Activated naive CD8-positive, alpha-beta T cell treated with anti-CD3 and anti-CD28 coated beads, Interleukin-2, amount 10 ng/mL, durations not matched to agents 7 days and 5 days (primary cell): ENCODE measurements around the gene ATXN1. TPM values are rescaled to one million over a fixed set of nuclear protein-coding genes. Genes with fewer than 3 reads are reported as not detected.

Experiments
- ATAC-seq: fragments of 150-1000 bp; cut with Tn5 transposase; one replicate; pipeline ENCODE4 v1.10.0; 2021; ENCODE audit warnings: low read depth, moderate library complexity
- POLR2A ChIA-PET: fragments of 350-600 bp; sonication (Branson Sonifier 250); formaldehyde crosslinking; loops from one replicate; lab custom pipeline; 2021; ENCODE audit warnings: antibody characterized with exemption; lab: Charles Lee
- DNase-seq: peaks from one replicate; pipeline ENCODE4 v3.0.0; 2021
- H3K27ac Mint-ChIP-seq: one replicate; pipeline ENCODE4 v1.8.0; 2022; ENCODE audit warnings: mild to moderate bottlenecking, mixed read lengths
- H3K27me3 Mint-ChIP-seq: one replicate; pipeline ENCODE4 v1.8.0; 2022; ENCODE audit warnings: mild to moderate bottlenecking, moderate library complexity, mixed read lengths
- H3K36me3 Mint-ChIP-seq: one replicate; pipeline ENCODE4 v1.8.0; 2021; ENCODE audit warnings: mild to moderate bottlenecking, mixed read lengths
- H3K4me1 Mint-ChIP-seq: one replicate; pipeline ENCODE4 v1.8.0; 2021; ENCODE audit warnings: mixed read lengths
- H3K4me3 Mint-ChIP-seq: one replicate; pipeline ENCODE4 v1.8.0; 2022; ENCODE audit warnings: mild to moderate bottlenecking, moderate library complexity, mixed read lengths
- H3K9me3 Mint-ChIP-seq: one replicate; pipeline ENCODE4 v1.8.0; 2021; ENCODE audit warnings: mixed read lengths
- total RNA-seq, 2 experiments: library from RNA; stranded (reverse); gene quantifications; one replicate each; pipeline ENCODE4 v1.2.3, GENCODE V29; 2021

The ATXN1 gene
- total RNA-seq, 2 experiments from 2014 or later = 63.6 to 67.2 TPM

GRCh38 chr6:16582446-16583143 is 178.7 kb downstream of the ATXN1 start:
- Mint-ChIP-seq H3K27ac (no peak overlapping the region), H3K4me1 (peaks cover 17% of the 10 kb centered on the region), H3K4me3 (no peak overlapping the region), H3K36me3 (peaks cover 19% of the 10 kb centered on the region), H3K27me3 (no peaks in the 10 kb centered on the region), H3K9me3 (peaks cover 2% of the 10 kb centered on the region)
- ATAC-seq (no peak), DNase-seq (no peak)
- POLR2A ChIA-PET = no interaction called here

GRCh38 chr6:16578695-16579285 is 182.5 kb downstream of the ATXN1 start:
- DNase-seq (no peak), ATAC-seq (no peak)
- no peaks in the 10 kb centered on the region for H3K9me3 Mint-ChIP-seq
- no peak overlapping the region for H3K27ac Mint-ChIP-seq
- H3K36me3 Mint-ChIP-seq = peaks cover 14% of the 10 kb centered on the region
- H3K4me1 Mint-ChIP-seq = peaks cover 15% of the 10 kb centered on the region
- H3K4me3 Mint-ChIP-seq = no peak overlapping the region
- POLR2A ChIA-PET = no interaction called here
- no peaks in the 10 kb centered on the region for H3K27me3 Mint-ChIP-seq

- ATAC-seq = no peak
- no peak for DNase-seq
- Mint-ChIP-seq H3K9me3 (no peaks in the 10 kb centered on the region), H3K27ac (no peak overlapping the region), H3K4me1 (peaks cover 15% of the 10 kb centered on the region), H3K4me3 (no peak overlapping the region), H3K36me3 (peaks cover 18% of the 10 kb centered on the region), H3K27me3 (no peaks in the 10 kb centered on the region)
- POLR2A ChIA-PET = no interaction called here
Measured at GRCh38 chr6:16576451-16577368, 184.6 kb downstream of the ATXN1 start.

GRCh38 chr6:16575655-16576054 is 185.6 kb downstream of the ATXN1 start:
- peaks cover 8% of the 10 kb centered on the region for H3K4me1 Mint-ChIP-seq
- DNase-seq = no peak
- POLR2A ChIA-PET = no interaction called here
- H3K27ac Mint-ChIP-seq = no peak overlapping the region
- H3K4me3 Mint-ChIP-seq = no peak overlapping the region
- H3K27me3 Mint-ChIP-seq = no peaks in the 10 kb centered on the region
- ATAC-seq = no peak
- peaks cover 14% of the 10 kb centered on the region for H3K36me3 Mint-ChIP-seq
- no peaks in the 10 kb centered on the region for H3K9me3 Mint-ChIP-seq

GRCh38 chr6:16572943-16573342 is 188.3 kb downstream of the ATXN1 start:
- peaks cover 8% of the 10 kb centered on the region for H3K36me3 Mint-ChIP-seq
- H3K27me3 Mint-ChIP-seq = no peaks in the 10 kb centered on the region
- no peak overlapping the region for H3K27ac Mint-ChIP-seq
- H3K4me1 Mint-ChIP-seq = peaks cover 18% of the 10 kb centered on the region
- POLR2A ChIA-PET = interaction anchor here (0.6 kb wide), 1 partner anchor 203 kb away, joined by 3 read pairs; no protein-coding TSS in a partner anchor
- H3K4me3 Mint-ChIP-seq = no peak overlapping the region
- DNase-seq (no peak), ATAC-seq (no peak)
- H3K9me3 Mint-ChIP-seq = no peaks in the 10 kb centered on the region

GRCh38 chr6:16572317-16572716 is 188.9 kb downstream of the ATXN1 start:
- POLR2A ChIA-PET = no interaction called here
- H3K4me3 Mint-ChIP-seq = no peak overlapping the region
- DNase-seq (no peak), ATAC-seq (no peak)
- peaks cover 8% of the 10 kb centered on the region for H3K36me3 Mint-ChIP-seq
- peaks cover 18% of the 10 kb centered on the region for H3K4me1 Mint-ChIP-seq
- H3K27me3 Mint-ChIP-seq = no peaks in the 10 kb centered on the region
- H3K9me3 Mint-ChIP-seq = no peaks in the 10 kb centered on the region
- no peak overlapping the region for H3K27ac Mint-ChIP-seq

- DNase-seq (no peak), ATAC-seq (no peak)
- Mint-ChIP-seq H3K9me3 (no peaks in the 10 kb centered on the region), H3K4me1 (peaks cover 18% of the 10 kb centered on the region), H3K27me3 (no peaks in the 10 kb centered on the region), H3K36me3 (peaks cover 8% of the 10 kb centered on the region), H3K4me3 (no peak overlapping the region), H3K27ac (no peak overlapping the region)
- POLR2A ChIA-PET = no interaction called here
Measured at GRCh38 chr6:16570946-16571345, 190.3 kb downstream of the ATXN1 start.

- POLR2A ChIA-PET = no interaction called here
- Mint-ChIP-seq H3K27ac (no peak overlapping the region), H3K4me1 (peaks cover 14% of the 10 kb centered on the region), H3K27me3 (no peaks in the 10 kb centered on the region), H3K4me3 (no peak overlapping the region), H3K36me3 (peaks cover 8% of the 10 kb centered on the region), H3K9me3 (no peaks in the 10 kb centered on the region)
- ATAC-seq (no peak), DNase-seq (no peak)
Measured at GRCh38 chr6:16570221-16570553, 191.1 kb downstream of the ATXN1 start.

- Mint-ChIP-seq H3K27ac (no peak overlapping the region), H3K36me3 (no peaks in the 10 kb centered on the region)
- no peak for DNase-seq
Measured at GRCh38 chr6:16568128-16568527, 193.1 kb downstream of the ATXN1 start.

GRCh38 chr6:16567071-16567470 is 194.2 kb downstream of the ATXN1 start:
- H3K27ac Mint-ChIP-seq = no peak overlapping the region
- H3K4me1 Mint-ChIP-seq = peaks cover 13% of the 10 kb centered on the region
- H3K9me3 Mint-ChIP-seq = no peaks in the 10 kb centered on the region
- H3K4me3 Mint-ChIP-seq = no peak overlapping the region
- no peaks in the 10 kb centered on the region for H3K27me3 Mint-ChIP-seq
- DNase-seq (no peak), ATAC-seq (no peak)
- H3K36me3 Mint-ChIP-seq = no peaks in the 10 kb centered on the region
- POLR2A ChIA-PET = no interaction called here

More at GRCh38 chr6:16568128-16568527, 193.1 kb downstream of the ATXN1 start:
- no peak overlapping the region for H3K4me3 Mint-ChIP-seq
- H3K9me3 Mint-ChIP-seq = no peaks in the 10 kb centered on the region
- no peaks in the 10 kb centered on the region for H3K27me3 Mint-ChIP-seq
- POLR2A ChIA-PET = no interaction called here
- peaks cover 16% of the 10 kb centered on the region for H3K4me1 Mint-ChIP-seq
- ATAC-seq = no peak

- peaks cover 9% of the 10 kb centered on the region for H3K4me1 Mint-ChIP-seq
- H3K36me3 Mint-ChIP-seq = no peaks in the 10 kb centered on the region
- H3K27ac Mint-ChIP-seq = no peak overlapping the region
- H3K4me3 Mint-ChIP-seq = no peak overlapping the region
- POLR2A ChIA-PET = no interaction called here
- no peaks in the 10 kb centered on the region for H3K27me3 Mint-ChIP-seq
- ATAC-seq (no peak), DNase-seq (no peak)
- no peaks in the 10 kb centered on the region for H3K9me3 Mint-ChIP-seq
Measured at GRCh38 chr6:16564436-16564835, 196.8 kb downstream of the ATXN1 start.

GRCh38 chr6:16563628-16564240 is 197.5 kb downstream of the ATXN1 start:
- Mint-ChIP-seq H3K36me3 (no peaks in the 10 kb centered on the region), H3K4me1 (peaks cover 7% of the 10 kb centered on the region), H3K27me3 (no peaks in the 10 kb centered on the region), H3K27ac (no peak overlapping the region), H3K9me3 (no peaks in the 10 kb centered on the region), H3K4me3 (no peak overlapping the region)
- POLR2A ChIA-PET = no interaction called here
- DNase-seq = no peak
- ATAC-seq = no peak

GRCh38 chr6:16562498-16562897 is 198.8 kb downstream of the ATXN1 start:
- H3K9me3 Mint-ChIP-seq = no peaks in the 10 kb centered on the region
- no peak overlapping the region for H3K27ac Mint-ChIP-seq
- no peaks in the 10 kb centered on the region for H3K36me3 Mint-ChIP-seq
- POLR2A ChIA-PET = no interaction called here
- no peaks in the 10 kb centered on the region for H3K27me3 Mint-ChIP-seq
- H3K4me3 Mint-ChIP-seq = no peak overlapping the region
- DNase-seq (no peak), ATAC-seq (no peak)
- H3K4me1 Mint-ChIP-seq = peaks cover 2% of the 10 kb centered on the region
